ENCODE results near the gene NPL.
A peak's percentile ranks its signal among the peaks of the same experiment; 100 is the strongest.

The NPL gene

GRCh38 chr1:182778862-182779261, 10.7 kb upstream of the NPL start:
- DNase-seq, result no peak

DNA sequence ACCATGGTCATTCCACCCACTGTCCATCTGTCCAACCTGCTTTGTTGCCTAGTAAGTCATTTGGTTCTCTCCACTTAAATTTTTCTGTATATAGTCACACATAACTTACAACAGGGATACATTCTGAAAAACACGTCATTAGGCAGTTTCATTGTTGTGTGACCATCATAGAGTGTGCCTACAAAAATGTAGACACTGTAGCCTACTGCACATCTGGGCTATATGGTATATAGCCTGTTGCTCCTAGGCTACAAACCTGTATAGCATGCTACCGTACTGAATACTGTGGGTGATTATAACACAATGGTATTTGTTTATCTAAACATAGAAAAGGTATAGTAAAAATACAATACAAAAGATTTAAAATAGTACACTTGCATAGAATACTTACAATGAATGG, 10.0 kb upstream of the NPL start:
- DNase-seq, result no peak

GRCh38 chr1:182781841-182782586, 7.6 kb upstream of the NPL start:
- peak in 51 of 58 donors; percentile 3 to 73 (median 40) for DNase-seq

DNA sequence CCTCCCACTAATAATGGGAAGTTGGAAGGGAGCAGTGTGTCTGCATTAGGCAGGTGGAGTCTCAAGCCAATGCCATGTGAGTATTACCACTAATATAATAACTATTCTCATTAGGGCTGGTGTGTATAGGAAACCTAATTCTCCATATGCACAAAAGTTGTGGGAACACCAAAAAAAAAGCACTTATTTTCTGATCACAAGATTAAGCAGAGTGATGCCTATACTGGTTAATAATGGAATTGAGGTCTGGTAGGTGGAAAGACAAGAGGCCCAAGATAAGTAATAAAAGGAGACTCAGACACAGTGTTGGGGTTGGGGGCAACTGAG, 7.0 kb upstream of the NPL start:
- DNase-seq, result no peak

DNA sequence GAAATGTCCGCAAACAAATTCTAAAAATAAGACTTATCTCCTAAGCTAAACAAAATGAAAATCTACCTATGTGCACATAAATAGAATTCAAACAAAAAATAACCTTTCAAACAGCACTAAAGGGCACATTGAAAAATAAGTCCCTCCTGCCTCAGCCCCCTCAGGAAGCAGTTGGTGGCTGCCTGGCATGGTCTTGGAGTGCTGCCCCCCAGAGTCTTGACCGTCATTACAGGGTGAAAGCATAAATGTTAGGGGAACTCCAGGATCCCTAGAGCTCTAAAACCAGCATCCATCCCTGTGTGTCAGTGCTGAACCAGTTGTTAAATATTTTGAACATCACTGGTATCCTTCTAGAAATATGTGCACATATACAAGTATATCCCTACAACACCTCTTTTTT, 6.5 kb upstream of the NPL start:
- no peak for DNase-seq

DNA sequence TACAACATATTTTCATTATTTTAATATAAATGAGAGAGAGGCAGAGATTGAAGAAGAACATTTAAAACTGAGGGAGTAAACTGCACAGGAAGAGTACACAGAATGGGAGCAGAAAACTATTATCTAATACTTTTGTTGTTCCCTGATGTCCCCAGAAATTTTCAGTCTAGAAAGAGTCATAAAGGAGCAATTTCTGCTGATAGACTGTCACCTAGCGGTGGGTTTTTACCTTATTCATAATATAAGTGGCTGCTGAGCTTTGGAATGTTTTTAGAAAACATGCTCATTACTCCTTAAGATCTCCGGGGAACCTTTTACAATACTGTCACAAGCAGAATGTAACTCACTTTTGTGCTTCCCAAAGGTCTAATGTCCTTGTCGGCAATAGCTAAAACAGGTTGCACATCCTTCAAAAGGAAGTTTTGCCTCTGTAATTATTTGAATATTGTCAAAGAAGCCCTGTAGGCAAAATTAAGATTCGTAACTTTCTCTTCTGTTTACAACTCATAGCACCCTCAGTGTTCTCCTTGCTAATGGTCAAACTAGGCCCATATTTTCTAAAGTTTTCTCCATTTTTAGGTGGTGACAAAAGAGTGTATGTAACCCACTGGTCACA, 4.9 kb upstream of the NPL start:
- peak in 2 of 58 donors; percentile 30 to 43 for DNase-seq

- DNase-seq, result no peak
These were observed 4.4 kb upstream of the NPL start for GRCh38 chr1:182785181-182785580.

DNA sequence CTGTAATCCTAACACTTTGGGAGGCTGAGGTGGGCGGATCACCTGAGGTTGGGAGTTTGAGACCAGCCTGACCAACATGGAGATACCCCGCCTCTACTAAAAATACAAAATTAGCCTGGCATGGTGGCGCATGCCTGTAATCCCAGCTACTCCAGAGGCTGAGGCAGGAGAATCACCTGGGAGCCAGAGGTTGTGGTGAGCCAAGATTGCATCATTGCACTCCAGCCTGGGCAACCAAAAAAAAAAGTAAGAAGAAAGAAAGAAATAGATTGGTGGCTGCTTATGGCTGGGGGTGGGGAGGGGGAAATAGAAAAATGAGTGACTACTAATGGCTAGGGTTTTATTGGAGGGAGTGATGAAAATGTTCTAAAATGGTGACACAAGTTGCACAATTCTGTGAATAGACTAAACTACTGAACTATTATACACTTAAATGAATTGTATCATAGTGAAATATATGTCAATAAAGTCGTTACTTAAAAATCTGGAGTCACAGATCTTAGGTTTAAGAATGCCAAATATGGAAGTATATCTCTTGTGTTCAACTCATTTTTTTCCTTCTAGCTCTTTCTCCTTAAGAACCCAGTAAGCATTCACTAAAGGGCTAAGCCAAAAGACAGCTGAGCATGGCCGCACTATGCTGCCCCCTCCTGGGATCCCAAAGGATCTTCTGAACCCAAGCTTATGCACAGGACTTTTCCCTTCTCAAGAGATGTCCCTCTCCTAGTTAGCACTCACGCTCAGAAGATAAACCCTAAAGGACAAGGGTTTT, 3.2 kb upstream of the NPL start:
- peak in 44 of 58 donors; percentile 2 to 77 (median 36) for DNase-seq

- DNase-seq, result no peak
These were observed 2.6 kb upstream of the NPL start for GRCh38 chr1:182786995-182787324.

GRCh38 chr1:182791281-182792179, 2.0 kb downstream of the NPL start:
- no peak for DNase-seq

DNA sequence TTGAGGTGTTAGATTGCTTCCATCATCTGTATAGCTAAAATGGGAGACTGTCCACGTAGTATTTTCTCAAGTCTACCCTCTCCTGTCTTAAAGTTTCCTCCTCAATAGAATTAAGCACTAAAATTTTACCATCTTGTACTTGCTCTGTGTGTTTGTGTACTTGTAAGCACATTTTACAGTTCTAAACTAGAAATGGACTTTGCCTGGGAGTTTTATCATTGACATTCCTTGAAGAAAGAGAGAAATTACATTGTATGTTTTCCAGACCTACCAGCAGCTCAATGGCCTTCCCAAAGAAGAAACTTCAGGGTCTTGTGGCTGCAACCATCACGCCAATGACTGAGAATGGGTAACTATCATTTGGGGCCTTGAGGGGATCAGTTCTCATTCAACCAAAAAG, 4.5 kb downstream of the NPL start:
- DNase-seq, result no peak

GRCh38 chr1:182794676-182795201, 5.2 kb downstream of the NPL start:
- DNase-seq, result no peak

GRCh38 chr1:182795563-182796228, 6.1 kb downstream of the NPL start:
- DNase-seq, result peak in 1 of 58 donors; percentile 21

DNA sequence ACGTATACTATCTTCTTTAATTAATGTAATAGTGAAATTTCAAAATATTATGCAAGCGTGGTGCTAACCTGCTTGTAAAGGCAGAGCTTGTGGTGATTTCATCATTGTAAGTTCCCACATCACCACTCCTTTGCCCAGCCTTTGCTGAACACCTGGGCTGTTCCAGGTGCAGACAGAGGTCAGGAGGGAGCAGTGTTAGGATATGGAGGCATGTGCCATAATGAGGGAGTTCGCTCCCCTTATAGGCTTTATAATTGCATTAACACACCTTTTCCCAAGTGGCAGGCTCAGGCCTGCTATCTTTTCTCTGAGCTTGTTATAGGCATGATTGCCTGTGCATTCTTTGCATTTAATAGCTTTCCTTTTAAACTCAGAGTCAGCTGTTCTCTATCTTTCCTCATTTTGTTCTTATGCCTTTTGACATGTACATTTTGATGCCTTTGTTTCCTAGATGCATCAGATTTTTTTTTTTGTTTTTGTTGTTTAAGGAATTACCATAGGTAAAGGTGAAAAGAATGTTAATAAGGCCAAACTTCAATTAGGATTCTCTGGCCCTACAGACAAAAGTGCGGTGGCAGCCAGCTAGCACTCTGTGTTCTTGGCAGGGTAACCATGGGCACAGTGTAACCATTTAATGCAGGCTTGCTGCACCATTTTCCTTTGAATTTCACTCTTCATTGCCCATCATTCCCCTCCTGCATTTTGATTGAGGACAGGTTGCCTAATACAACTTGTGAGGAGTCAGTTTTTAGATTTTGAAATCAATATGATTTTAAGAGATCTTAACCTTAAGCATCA, 12.6 kb downstream of the NPL start:
- peak in 31 of 58 donors; percentile 3 to 71 (median 20) for DNase-seq

- no peak for DNase-seq
These were observed 14.3 kb downstream of the NPL start for GRCh38 chr1:182803846-182804245.

DNA sequence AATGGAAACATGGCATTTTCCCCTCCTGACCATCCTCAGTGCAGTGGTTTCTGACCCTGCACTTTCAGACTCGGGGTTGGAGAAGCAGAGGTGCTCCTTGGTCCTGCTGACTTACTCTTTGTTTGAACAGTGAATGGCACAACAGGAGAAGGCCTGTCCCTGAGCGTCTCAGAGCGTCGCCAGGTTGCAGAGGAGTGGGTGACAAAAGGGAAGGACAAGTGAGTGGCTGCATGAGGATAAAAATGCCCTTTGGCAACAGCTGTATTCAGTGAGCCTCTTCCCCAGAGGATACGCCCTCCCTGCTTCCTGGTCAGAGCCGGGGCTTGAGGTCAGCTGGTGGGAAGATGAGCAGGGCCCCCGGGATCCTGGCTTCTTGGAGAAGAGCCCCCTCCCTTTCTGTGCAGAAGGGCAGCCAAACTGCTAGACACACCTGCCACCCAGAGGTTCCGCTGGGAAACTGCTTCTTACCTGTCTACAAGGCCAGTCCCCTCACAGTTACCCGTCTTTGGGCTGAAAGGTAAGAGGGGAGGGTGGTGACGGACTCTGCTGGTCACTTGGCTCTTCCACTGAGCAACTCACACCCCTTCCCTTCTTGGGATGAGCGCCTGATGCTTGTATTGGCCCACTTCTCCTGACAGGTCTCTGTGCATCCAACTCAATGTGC, 16.6 kb downstream of the NPL start:
- no peak for DNase-seq

- no peak for DNase-seq
These were observed 18.3 kb downstream of the NPL start for GRCh38 chr1:182807907-182808306.

- DNase-seq, result no peak
These were observed 19.9 kb downstream of the NPL start for GRCh38 chr1:182809414-182809957.
